ENCODE results near the gene LARP4B. TPM values are rescaled to one million over a fixed set of nuclear protein-coding genes. Genes with fewer than 3 reads are reported as not detected.

LARP4B gene
- total RNA-seq, 3 donors from 2014 or later = 47.5 to 70.8 (median 68.5) TPM

- intact Hi-C loops (cut with DNase I; ENCODE audit: low total_unique reads) = no loop called here
Measured at GRCh38 chr10:958856-959255, 27.4 kb upstream of the LARP4B start.

GRCh38 chr10:958106-958505 is 26.6 kb upstream of the LARP4B start:
- intact Hi-C loops (cut with DNase I; ENCODE audit: low total_unique reads) = no loop called here
- TF ChIP-seq POLR2AphosphoS5 (IDR thresholded peaks at IDR 0.05) (no peak), CTCF (IDR thresholded peaks at IDR 0.05) (no peak), POLR2A (IDR thresholded peaks at IDR 0.05) (no peak)
- H3K27me3 ChIP-seq = no peaks in the 10 kb centered on the region
- no peak overlapping the region for H3K27ac ChIP-seq
- H3K4me3 ChIP-seq = no peak overlapping the region
- no peaks in the 10 kb centered on the region for H3K36me3 ChIP-seq
- no peak for DNase-seq (ENCODE audit: low spot score in 2 of 2)
- no peaks in the 10 kb centered on the region for H3K4me1 ChIP-seq
- no peaks in the 10 kb centered on the region for H3K9me3 ChIP-seq

More at GRCh38 chr10:958856-959255, 27.4 kb upstream of the LARP4B start:
- Histone ChIP-seq H3K9me3 (no peaks in the 10 kb centered on the region), H3K27me3 (no peaks in the 10 kb centered on the region), H3K27ac (no peak overlapping the region), H3K4me1 (no peaks in the 10 kb centered on the region), H3K4me3 (no peak overlapping the region), H3K36me3 (no peaks in the 10 kb centered on the region)
- TF ChIP-seq POLR2A (IDR thresholded peaks at IDR 0.05) = no peak
- no peak for TF ChIP-seq POLR2AphosphoS5 (IDR thresholded peaks at IDR 0.05)
- TF ChIP-seq CTCF (IDR thresholded peaks at IDR 0.05) = no peak
- DNase-seq (ENCODE audit: low spot score in 2 of 2) = no peak

- no peaks in the 10 kb centered on the region for H3K27me3 ChIP-seq
- H3K9me3 ChIP-seq = no peaks in the 10 kb centered on the region
- no peak for DNase-seq (ENCODE audit: low spot score in 2 of 2)
- TF ChIP-seq CTCF (IDR thresholded peaks at IDR 0.05) (no peak), POLR2AphosphoS5 (IDR thresholded peaks at IDR 0.05) (no peak), POLR2A (IDR thresholded peaks at IDR 0.05) (no peak)
- H3K4me3 ChIP-seq = no peak overlapping the region
- H3K27ac ChIP-seq = peak overlapping the region; percentile 48 to 70
- intact Hi-C loops (cut with DNase I; ENCODE audit: low total_unique reads) = no loop called here
- H3K4me1 ChIP-seq = no peaks in the 10 kb centered on the region
- no peaks in the 10 kb centered on the region for H3K36me3 ChIP-seq
Measured at GRCh38 chr10:955820-956217, 24.3 kb upstream of the LARP4B start.

GRCh38 chr10:955127-955819 is 23.8 kb upstream of the LARP4B start:
- Histone ChIP-seq H3K4me3 (no peak overlapping the region), H3K4me1 (no peaks in the 10 kb centered on the region), H3K9me3 (no peaks in the 10 kb centered on the region), H3K27ac (peak overlapping the region; percentile 50 to 70), H3K27me3 (no peaks in the 10 kb centered on the region), H3K36me3 (no peaks in the 10 kb centered on the region)
- no peak for TF ChIP-seq POLR2AphosphoS5 (IDR thresholded peaks at IDR 0.05)
- TF ChIP-seq POLR2A (IDR thresholded peaks at IDR 0.05) = no peak
- TF ChIP-seq CTCF (IDR thresholded peaks at IDR 0.05) = no peak
- no peak for DNase-seq (ENCODE audit: low spot score in 2 of 2)
- intact Hi-C loops (cut with DNase I; ENCODE audit: low total_unique reads) = no loop called here

GRCh38 chr10:954396-954795 is 22.9 kb upstream of the LARP4B start:
- H3K27ac ChIP-seq = no peak overlapping the region
- intact Hi-C loops (cut with DNase I; ENCODE audit: low total_unique reads) = no loop called here
- TF ChIP-seq CTCF (IDR thresholded peaks at IDR 0.05) (no peak), POLR2A (IDR thresholded peaks at IDR 0.05) (no peak), POLR2AphosphoS5 (IDR thresholded peaks at IDR 0.05) (no peak)

More at GRCh38 chr10:954396-954795, 22.9 kb upstream of the LARP4B start:
- H3K4me1 ChIP-seq = no peaks in the 10 kb centered on the region
- H3K27me3 ChIP-seq = no peaks in the 10 kb centered on the region
- no peak for DNase-seq (ENCODE audit: low spot score in 2 of 2)
- no peaks in the 10 kb centered on the region for H3K36me3 ChIP-seq
- no peak overlapping the region for H3K4me3 ChIP-seq
- no peaks in the 10 kb centered on the region for H3K9me3 ChIP-seq

Measured in breast epithelium (tissue), 4 donors.